GM23338 (cell line): ENCODE measurements around the gene CNNM3. TPM values are rescaled to one million over a fixed set of nuclear protein-coding genes. Genes with fewer than 3 reads are reported as not detected.
"Not testable (repeated sequence)": the region's sequence is repeated elsewhere in the genome, so short reads cannot be mapped to it uniquely, and the experiment has no call there.

Experiments used
- ATAC-seq: fragments of 200-7000 bp; cut with Tn5 transposase; 3 replicates; pipeline ENCODE4 v1.9.1; 2020
- DNase-seq: peaks from one replicate; pipeline ENCODE4 v3.0.0-alpha.2; 2015; ENCODE audit warnings: low spot score
- H2AFZ ChIP-seq: fragments of 200-600 bp; sonication (generic); 2 replicates; pipeline ENCODE4 v1.8.0; 2016; ENCODE audit warnings: antibody characterized with exemption, mild to moderate bottlenecking, moderate library complexity
- H3F3A ChIP-seq: fragments of 200-600 bp; sonication (generic); replicated peaks from 2 replicates; pipeline ENCODE4 v1.8.0; 2017; ENCODE audit warnings: antibody characterized with exemption, mixed run types, low read depth
- H3K27ac ChIP-seq: fragments of 200-600 bp; sonication (generic); 2 replicates; pipeline ENCODE4 v1.6.1; 2016; ENCODE audit warnings: low read depth
- H3K27me3 ChIP-seq: fragments of 200-600 bp; sonication (generic); 2 replicates; pipeline ENCODE4 v1.8.0; 2016; ENCODE audit warnings: mild to moderate bottlenecking, mixed run types, moderate library complexity; ENCODE audit not compliant: insufficient read depth
- H3K36me3 ChIP-seq: fragments of 200-600 bp; sonication (generic); 2 replicates; pipeline ENCODE4 v1.8.0; 2016; ENCODE audit warnings: mild to moderate bottlenecking; ENCODE audit not compliant: insufficient read depth
- H3K4me1 ChIP-seq: fragments of 200-600 bp; sonication (generic); 2 replicates; pipeline ENCODE4 v1.8.0; 2016; ENCODE audit warnings: mild to moderate bottlenecking, moderate library complexity; ENCODE audit not compliant: insufficient read depth
- H3K4me2 ChIP-seq: fragments of 200-600 bp; sonication (generic); 2 replicates; pipeline ENCODE4 v1.7.1; 2017; ENCODE audit warnings: mixed run types
- H3K4me3 ChIP-seq: fragments of 200-600 bp; sonication (generic); 2 replicates; pipeline ENCODE4 v1.6.1; 2016; ENCODE audit warnings: mixed run types
- H3K79me2 ChIP-seq: fragments of 200-600 bp; sonication (generic); replicated peaks from 2 replicates; pipeline ENCODE4 v1.8.0; 2017; ENCODE audit warnings: mild to moderate bottlenecking; ENCODE audit not compliant: insufficient read depth
- H3K9me2 ChIP-seq: fragments of 200-600 bp; sonication (generic); 2 replicates; pipeline ENCODE4 v1.8.0; 2017; ENCODE audit not compliant: insufficient read depth
- H4K20me1 ChIP-seq: fragments of 200-600 bp; sonication (generic); replicated peaks from 2 replicates; pipeline ENCODE4 v1.8.0; 2017; ENCODE audit warnings: mild to moderate bottlenecking; ENCODE audit not compliant: insufficient read depth
- H3K27ac Mint-ChIP-seq: 2 replicates; pipeline ENCODE4 v1.8.0; 2020; ENCODE audit warnings: inconsistent platforms, mild to moderate bottlenecking, moderate library complexity, mixed read lengths
- H3K27me3 Mint-ChIP-seq: 3 replicates; pipeline ENCODE4 v1.8.0; 2022; ENCODE audit warnings: low read depth, mild to moderate bottlenecking, moderate library complexity, mixed read lengths, inconsistent platforms; ENCODE audit not compliant: insufficient read depth, poor library complexity
- H3K36me3 Mint-ChIP-seq: 3 replicates; pipeline ENCODE4 v1.8.0; 2021; ENCODE audit warnings: low read depth, mild to moderate bottlenecking, inconsistent platforms, moderate library complexity, mixed read lengths
- H3K4me1 Mint-ChIP-seq: 3 replicates; pipeline ENCODE4 v1.8.0; 2020; ENCODE audit warnings: mild to moderate bottlenecking, inconsistent platforms, mixed read lengths
- H3K4me3 Mint-ChIP-seq: 3 replicates; pipeline ENCODE4 v1.8.0; 2021; ENCODE audit warnings: moderate library complexity, mild to moderate bottlenecking, inconsistent platforms, mixed read lengths
- H3K9me3 Mint-ChIP-seq: 3 replicates; pipeline ENCODE4 v1.8.0; 2020; ENCODE audit warnings: moderate library complexity, mild to moderate bottlenecking, inconsistent platforms, mixed read lengths
- CREB1 ChIP-seq: fragments of 250-450 bp; sonication (Bioruptor Pico); IDR thresholded peaks from 2 replicates; pipeline ENCODE4 v1.5.0; 2020; ENCODE audit warnings: low read depth, mild to moderate bottlenecking, moderate library complexity
- CTCF ChIP-seq, 2 experiments: fragments of 200-600 bp in 1 of 2; sonication (generic) in 1 of 2; conservative IDR thresholded peaks; 2 replicates each; pipeline versions ENCODE4 v1.5.1 to v1.6.1; 2016 to 2017; ENCODE audit warnings: antibody characterized with exemption in 2 of 2, low read depth in 2 of 2, mild to moderate bottlenecking in 2 of 2, moderate library complexity in 1 of 2
- ETS1 ChIP-seq: IDR thresholded peaks from 2 replicates; pipeline ENCODE4 v1.6.1; 2016; ENCODE audit warnings: antibody characterized with exemption
- EZH2 ChIP-seq: fragments of 200-600 bp; sonication (generic); IDR thresholded peaks from one replicate; pipeline ENCODE4 v1.8.0; 2017; ENCODE audit warnings: antibody characterized with exemption, mild to moderate bottlenecking, low read depth; ENCODE audit not compliant: unreplicated experiment
- JUNB ChIP-seq: IDR thresholded peaks from one replicate; pipeline ENCODE4 v1.6.1; 2016; ENCODE audit warnings: antibody characterized with exemption; ENCODE audit not compliant: unreplicated experiment
- POLR2AphosphoS5 ChIP-seq: IDR thresholded peaks from 2 replicates; pipeline ENCODE4 v1.6.1; 2016; ENCODE audit warnings: antibody characterized with exemption, low read depth
- ZNF114 ChIP-seq: fragments of 250-450 bp; sonication (Bioruptor Pico); IDR thresholded peaks from 2 replicates; pipeline ENCODE4 v1.5.0; 2020; ENCODE audit warnings: mild to moderate bottlenecking, moderate library complexity
- ZNF331 ChIP-seq: fragments of 250-450 bp; sonication (Bioruptor Pico); IDR thresholded peaks from 2 replicates; pipeline ENCODE4 v1.5.0; 2020; ENCODE audit warnings: low read depth, mild to moderate bottlenecking, moderate library complexity
- ZNF462 ChIP-seq: fragments of 250-450 bp; sonication (Bioruptor Pico); IDR thresholded peaks from 2 replicates; pipeline ENCODE4 v1.5.0; 2020; ENCODE audit warnings: mild to moderate bottlenecking, moderate library complexity
- polyA plus RNA-seq: library from polyadenylated mRNA; unstranded; fragments of >200 nt; fragmentation: Nextera tagmentation; extraction: Ambion mirVana; gene quantifications from 2 replicates; pipeline ENCODE4 v1.2.1, GENCODE V29; 2016
- total RNA-seq: library from RNA; depleted of rRNA; stranded (reverse); fragments of >200 nt; shearing (Covaris generic); gene quantifications from 2 replicates; pipeline ENCODE4 v1.2.3, GENCODE V29; 2014

CNNM3 gene
- total and polyA plus RNA-seq, 2 experiments from 2014 or later = 5.3 to 25.7 TPM

GRCh38 chr2:96796497-96796896, 19.6 kb upstream of the CNNM3 start:
- H3K4me2 ChIP-seq, H3K79me2 ChIP-seq, H3K27ac ChIP-seq, H3K4me1 ChIP-seq, H4K20me1 ChIP-seq, H3K36me3 ChIP-seq, H3K36me3 Mint-ChIP-seq, H3F3A ChIP-seq, ATAC-seq, H3K4me3 Mint-ChIP-seq, H3K4me3 ChIP-seq, H3K27ac Mint-ChIP-seq, DNase-seq, H3K4me1 Mint-ChIP-seq, H3K9me2 ChIP-seq, H3K9me3 Mint-ChIP-seq, H3K27me3 ChIP-seq, H2AFZ ChIP-seq: not testable (repeated sequence)
- H3K27me3 Mint-ChIP-seq = peaks cover 10% of the 10 kb centered on the region

- Histone ChIP-seq H3F3A (no peaks in the 10 kb centered on the region; the same call in 1 of the 2 replicates), H3K4me3 (no peak overlapping the region), H3K27me3 (no peaks in the 10 kb centered on the region), H3K4me2 (no peak overlapping the region), H3K4me1 (no peaks in the 10 kb centered on the region), H3K79me2 (no peaks in the 10 kb centered on the region), H4K20me1 (no peaks in the 10 kb centered on the region; the same call in 1 of the 2 replicates), H3K36me3 (no peaks in the 10 kb centered on the region), H3K9me2 (no peaks in the 10 kb centered on the region), H3K27ac (no peak overlapping the region), H2AFZ (no peak overlapping the region)
- peaks cover 10% of the 10 kb centered on the region for H3K27me3 Mint-ChIP-seq
- H3K27ac Mint-ChIP-seq = no peak overlapping the region
- no peak for ATAC-seq
- H3K9me3 Mint-ChIP-seq = no peaks in the 10 kb centered on the region
- H3K4me3 Mint-ChIP-seq = no peak overlapping the region
- H3K36me3 Mint-ChIP-seq = no peaks in the 10 kb centered on the region
- H3K4me1 Mint-ChIP-seq = peaks cover 5% of the 10 kb centered on the region; the same call in 2 of the 3 replicates
- no peak for DNase-seq
- TF ChIP-seq POLR2AphosphoS5 (no peak), CTCF (conservative IDR thresholded peaks at IDR 0.05; ENCODE audit: low read depth in 2 of 2) (no peak), ETS1 (no peak), ZNF114 (CRISPR knock-in tag) (no peak), EZH2 (no peak), ZNF462 (CRISPR knock-in tag) (no peak), JUNB (no peak), ZNF331 (CRISPR knock-in tag) (no peak), CREB1 (CRISPR knock-in tag) (no peak)
Measured at GRCh38 chr2:96797066-96797625, 18.9 kb upstream of the CNNM3 start.
